ENCODE measurements around the gene NEK7. TPM values are rescaled to one million over a fixed set of nuclear protein-coding genes. Genes with fewer than 3 reads are reported as not detected.

Gene NEK7
- total and polyA plus RNA-seq, 2 of the 4 experiments (the other 2 are of a cell fraction): 89.0 to 467 TPM

- dilution Hi-C loops (cut with HindIII; ENCODE audit: low sequenced_read_pairs, unreplicated experiment): no loop called here
- H2BK5ac ChIP-seq (ENCODE audit: low read depth, low read length, poor library complexity, severe bottlenecking): no peak overlapping the region
- no peak overlapping the region for H2AK9ac ChIP-seq (replicated peaks; ENCODE audit: low read depth, low read length, poor library complexity)
- no peak overlapping the region for H3K4me3 ChIP-seq (ENCODE audit: insufficient read depth, low read depth, low read length)
- H3K27ac ChIP-seq (ENCODE audit: insufficient read depth, low read length): no peak overlapping the region
- H2BK15ac ChIP-seq (ENCODE audit: low read depth, low read length): no peak overlapping the region
- H3K27me3 ChIP-seq (ENCODE audit: control insufficient read depth, insufficient read depth, low read length): no peaks in the 10 kb centered on the region
- no peak overlapping the region for H2BK120ac ChIP-seq (ENCODE audit: low read depth, low read length)
- no CpG with 5 or more reads among the region's 1 CpG for WGBS, 2 experiments (ENCODE audit: extremely low coverage in 2 of 2, insufficient read length in 1 of 2)
- no peaks in the 10 kb centered on the region for H4K20me1 ChIP-seq (ENCODE audit: insufficient read depth, low read length)
- H4K8ac ChIP-seq (ENCODE audit: low read depth in 2 of 2, low read length in 2 of 2): no peak overlapping the region
- no peak overlapping the region for H3K4ac ChIP-seq (ENCODE audit: low read depth, low read length)
- DNase-seq (no peak), ATAC-seq (ENCODE audit: low read depth) (no peak)
- BruUV-seq (replicated peaks): no TSS peak
- H3K9ac ChIP-seq (ENCODE audit: low read depth, low read length): no peak overlapping the region
- POLR2A ChIA-PET (ENCODE audit: unreplicated experiment): no interaction called here
- no peak overlapping the region for H4K5ac ChIP-seq (ENCODE audit: low read depth, low read length)
- no peak overlapping the region for H2AK5ac ChIP-seq (ENCODE audit: low read depth, low read length)
- H2AFZ ChIP-seq (replicated peaks; ENCODE audit: low read length, poor library complexity): no peak overlapping the region
- H2BK20ac ChIP-seq (ENCODE audit: low read depth, low read length): no peak overlapping the region
- no peak overlapping the region for H3K56ac ChIP-seq (ENCODE audit: extremely low read depth, insufficient read depth, low read length)
- H3K79me1 ChIP-seq (ENCODE audit: low read depth in 1 of 2, low read length in 2 of 2): peaks cover 0 to 18% of the 10 kb centered on the region in 2 experiments; a peak in 2 of 4 replicates
- no peaks in the 10 kb centered on the region for H3K9me1 ChIP-seq (ENCODE audit: insufficient read depth, low read length)
- intact Hi-C loops (cut with micrococcal nuclease): no loop called here
- no peak overlapping the region for H4K91ac ChIP-seq (ENCODE audit: insufficient read depth, low read depth, low read length)
- H3K18ac ChIP-seq (ENCODE audit: low read depth, low read length): no peak overlapping the region
- peaks cover 3% of the 10 kb centered on the region; the same call in 1 of the 2 replicates for H3K4me1 ChIP-seq (ENCODE audit: control insufficient read depth, insufficient read depth, low read length)
- no peak overlapping the region for H3K4me2 ChIP-seq (ENCODE audit: low read depth, low read length)
- no peak overlapping the region for H3K14ac ChIP-seq (replicated peaks; ENCODE audit: low read depth, low read length)
- H3K23ac ChIP-seq (ENCODE audit: low read depth, low read length): no peak overlapping the region
- in situ Hi-C loops (cut with MboI; ENCODE audit: low sequenced_read_pairs): no loop called here
- CTCF ChIA-PET: interaction anchor here (0.7 kb wide), 1 partner anchor 121 kb away, joined by 3 read pairs; no protein-coding TSS in a partner anchor
- H3K9me3 ChIP-seq (ENCODE audit: control insufficient read depth, insufficient read depth, low read length): no peaks in the 10 kb centered on the region
- no peaks in the 10 kb centered on the region for H3K36me3 ChIP-seq (ENCODE audit: control insufficient read depth, insufficient read depth, low read length)
- TF ChIP-seq, protein P1, sequence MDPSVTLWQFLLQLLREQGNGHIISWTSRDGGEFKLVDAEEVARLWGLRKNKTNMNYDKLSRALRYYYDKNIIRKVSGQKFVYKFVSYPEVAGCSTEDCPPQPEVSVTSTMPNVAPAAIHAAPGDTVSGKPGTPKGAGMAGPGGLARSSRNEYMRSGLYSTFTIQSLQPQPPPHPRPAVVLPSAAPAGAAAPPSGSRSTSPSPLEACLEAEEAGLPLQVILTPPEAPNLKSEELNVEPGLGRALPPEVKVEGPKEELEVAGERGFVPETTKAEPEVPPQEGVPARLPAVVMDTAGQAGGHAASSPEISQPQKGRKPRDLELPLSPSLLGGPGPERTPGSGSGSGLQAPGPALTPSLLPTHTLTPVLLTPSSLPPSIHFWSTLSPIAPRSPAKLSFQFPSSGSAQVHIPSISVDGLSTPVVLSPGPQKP (IDR thresholded peaks at IDR 0.05; ENCODE audit: borderline replicate concordance, low read depth, low read length): no peak
- TF ChIP-seq FOS (IDR thresholded peaks at IDR 0.05; ENCODE audit: low read depth, low read length): no peak
- no peak for TF ChIP-seq RAD21 (IDR thresholded peaks at IDR 0.05; ENCODE audit: low read length)
- no peak for TF ChIP-seq MXI1 (IDR thresholded peaks at IDR 0.05; ENCODE audit: borderline replicate concordance, low read depth, low read length)
- no peak for TF ChIP-seq MAFK (IDR thresholded peaks at IDR 0.05; ENCODE audit: low read depth, low read length)
- TF ChIP-seq MAZ (IDR thresholded peaks at IDR 0.05; ENCODE audit: borderline replicate concordance, low read depth, low read length): no peak
- TF ChIP-seq RFX5 (IDR thresholded peaks at IDR 0.05; ENCODE audit: low read depth, low read length): no peak
- TF ChIP-seq CHD1 (IDR thresholded peaks at IDR 0.05; ENCODE audit: low read depth, low read length): no peak
- no peak for TF ChIP-seq POLR2A (IDR thresholded peaks at IDR 0.05; ENCODE audit: low read depth, low read length)
- TF ChIP-seq, protein P2, sequence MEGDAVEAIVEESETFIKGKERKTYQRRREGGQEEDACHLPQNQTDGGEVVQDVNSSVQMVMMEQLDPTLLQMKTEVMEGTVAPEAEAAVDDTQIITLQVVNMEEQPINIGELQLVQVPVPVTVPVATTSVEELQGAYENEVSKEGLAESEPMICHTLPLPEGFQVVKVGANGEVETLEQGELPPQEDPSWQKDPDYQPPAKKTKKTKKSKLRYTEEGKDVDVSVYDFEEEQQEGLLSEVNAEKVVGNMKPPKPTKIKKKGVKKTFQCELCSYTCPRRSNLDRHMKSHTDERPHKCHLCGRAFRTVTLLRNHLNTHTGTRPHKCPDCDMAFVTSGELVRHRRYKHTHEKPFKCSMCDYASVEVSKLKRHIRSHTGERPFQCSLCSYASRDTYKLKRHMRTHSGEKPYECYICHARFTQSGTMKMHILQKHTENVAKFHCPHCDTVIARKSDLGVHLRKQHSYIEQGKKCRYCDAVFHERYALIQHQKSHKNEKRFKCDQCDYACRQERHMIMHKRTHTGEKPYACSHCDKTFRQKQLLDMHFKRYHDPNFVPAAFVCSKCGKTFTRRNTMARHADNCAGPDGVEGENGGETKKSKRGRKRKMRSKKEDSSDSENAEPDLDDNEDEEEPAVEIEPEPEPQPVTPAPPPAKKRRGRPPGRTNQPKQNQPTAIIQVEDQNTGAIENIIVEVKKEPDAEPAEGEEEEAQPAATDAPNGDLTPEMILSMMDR (conservative IDR thresholded peaks at IDR 0.05; ENCODE audit: low read depth, low read length): no peak
- no peak for TF ChIP-seq RCOR1 (IDR thresholded peaks at IDR 0.05; ENCODE audit: insufficient replicate concordance, low read length)
- no peak for TF ChIP-seq USF2 (IDR thresholded peaks at IDR 0.05; ENCODE audit: low read depth, low read length)
- TF ChIP-seq BHLHE40 (IDR thresholded peaks at IDR 0.05; ENCODE audit: low read depth, low read length): no peak
- no peak for TF ChIP-seq CEBPB (IDR thresholded peaks at IDR 0.05; ENCODE audit: low read depth, low read length)
- TF ChIP-seq SMC3 (IDR thresholded peaks at IDR 0.05; ENCODE audit: low read depth, low read length): no peak
- no peak for TF ChIP-seq NFE2L2 (IDR thresholded peaks at IDR 0.05; ENCODE audit: low read depth, low read length)
Measured at GRCh38 chr1:198153804-198154203, 3.0 kb upstream of the NEK7 start.
